Heart left ventricle (tissue), 16 donors: Measurements from ENCODE around the gene LRMDA. TPM values are rescaled to one million over a fixed set of nuclear protein-coding genes. Genes with fewer than 3 reads are reported as not detected.

Source experiments
- ATAC-seq, 4 donors: fragments of 200-7000 bp; cut with Tn5 transposase; one replicate each; pipeline ENCODE4 v1.9.1; 2020 to 2022; ENCODE audit warnings: moderate library complexity in 4 of 4, mild to moderate bottlenecking in 3 of 4, moderate number of reproducible peaks in 1 of 4
- DNase-seq, 5 donors: peaks; one replicate each; pipeline ENCODE4 v3.0.0-alpha.2; 2020
- H3K27ac ChIP-seq, 12 donors: fragments of 200-600 bp; sonication (generic) in 4 of 12; one replicate each; pipeline versions ENCODE4 v1.5.0 to v1.8.0; 2016 to 2022; ENCODE audit warnings: mild to moderate bottlenecking in 2 of 12
- H3K27me3 ChIP-seq, 9 donors: fragments of 200-600 bp; sonication (generic) in 2 of 9; one replicate each; pipeline versions ENCODE4 v1.5.1 to v1.8.0; 2016 to 2022; ENCODE audit warnings: mild to moderate bottlenecking in 3 of 9
- H3K36me3 ChIP-seq, 9 donors: fragments of 200-600 bp; sonication (generic) in 2 of 9; one replicate each; pipeline versions ENCODE4 v1.5.0 to v1.8.0; 2018 to 2022; ENCODE audit warnings: mild to moderate bottlenecking in 2 of 9
- H3K4me1 ChIP-seq, 12 donors: fragments of 200-600 bp; sonication (generic) in 4 of 12; one replicate each; pipeline versions ENCODE4 v1.5.0 to v1.8.0; 2016 to 2022; ENCODE audit warnings: mild to moderate bottlenecking in 3 of 12
- H3K4me3 ChIP-seq, 12 donors: fragments of 200-600 bp; sonication (generic) in 4 of 12; one replicate each; pipeline versions ENCODE4 v1.5.0 to v1.8.0; 2017 to 2022; ENCODE audit warnings: mild to moderate bottlenecking in 9 of 12, moderate library complexity in 4 of 12
- H3K9me3 ChIP-seq, 12 donors: fragments of 200-600 bp; sonication (generic) in 4 of 12; one replicate each; pipeline versions ENCODE4 v1.5.0 to v1.8.0; 2016 to 2022; ENCODE audit warnings: mild to moderate bottlenecking in 1 of 12
- POLR2A ChIP-seq, 2 donors: fragments of 450-650 bp; IDR thresholded peaks; one replicate each; pipeline ENCODE4 v1.6.1; 2017; ENCODE audit warnings: antibody characterized with exemption in 2 of 2, mild to moderate bottlenecking in 2 of 2, moderate library complexity in 2 of 2
- WGBS, 4 donors: extraction: QIAGEN DNeasy Blood & Tissue Kit in 2 of 4; methylation state at CpG; one replicate each; pipeline versions ENCODE4 v1.1.5 to v1.1.7; 2013 to 2018; 5-methylcytosine and 5-hydroxymethylcytosine counted together
- intact Hi-C, 10 donors: fragments of 100-400 bp; cut with DNase I; formaldehyde crosslinking; loops; one replicate each; pipeline versions ENCODE4 v1.11.1 to v1.14.2; 2022
- polyA plus RNA-seq, 2 donors: library from polyadenylated mRNA; stranded (reverse); fragments of 200-250 nt; gene quantifications; one replicate each; pipeline ENCODE4 v1.2.3, GENCODE V29; 2013
- total RNA-seq, 9 donors: library from RNA; depleted of rRNA in 2 of 9; stranded (reverse); fragments of >200 nt in 2 of 9; fragmentation: NEBNext Ultra II Directional in 3 of 9; extraction: Animal tissue kit (Norgen Biotek cat#: 25700) in 3 of 9; gene quantifications; one replicate each; pipeline versions ENCODE4 v1.1.0 to v1.2.4, GENCODE V29; 2016 to 2023
- TF ChIP-seq, protein P1 (sequence below), 12 donors: fragments of 200-600 bp; sonication (generic) in 4 of 12; IDR thresholded peaks; one replicate each; pipeline versions ENCODE4 v1.5.0 to v1.8.0; 2018 to 2022; ENCODE audit warnings: antibody characterized with exemption in 12 of 12, mild to moderate bottlenecking in 5 of 12
- donor health status: ischemic (EF 13 %, LVEDD 7.1; RV severe dilation, severe dysfunction).
- donor health status: healthy with polysubstance abuse.
- donor health status: DM: no; HTN: yes; CAD: no.
- donor health status: DM: no; HTN: no; CAD: no.
- donor health status: ischemic (EF 25% LVEDD 6.9; RV normal size, moderate dysfunction).
- donor health status: ischemic (EF 25% LVEDD 5.7; RV mildly dilated, moderate dysfunction).
- donor health status: healthy.
- donor health status: DM: yes; HTN: yes; CAD: no.
- donor health status: ischemic (EF 35%, LVEDD 5.7; RV mildly dilated, moderate dysfunction).
- donor health status: nonischemic (EF 11% LVEDD 7.7; RV severe dilation, severe dysfunction).
- donor health status: DM: yes; HTN: yes; CAD: no.
- donor health status: PGD.
- donor health status: ischemic (EF 29% LVEDD 5.4; RV normal size, mild dysfunction).
- donor health status: nonischemic (EF 23%, LVEDD 6.1; RV moderate dilation, normal function).

The LRMDA gene
- total and polyA plus RNA-seq, 11 donors: 2.4 to 34.4 (median 14.9) TPM

DNA sequence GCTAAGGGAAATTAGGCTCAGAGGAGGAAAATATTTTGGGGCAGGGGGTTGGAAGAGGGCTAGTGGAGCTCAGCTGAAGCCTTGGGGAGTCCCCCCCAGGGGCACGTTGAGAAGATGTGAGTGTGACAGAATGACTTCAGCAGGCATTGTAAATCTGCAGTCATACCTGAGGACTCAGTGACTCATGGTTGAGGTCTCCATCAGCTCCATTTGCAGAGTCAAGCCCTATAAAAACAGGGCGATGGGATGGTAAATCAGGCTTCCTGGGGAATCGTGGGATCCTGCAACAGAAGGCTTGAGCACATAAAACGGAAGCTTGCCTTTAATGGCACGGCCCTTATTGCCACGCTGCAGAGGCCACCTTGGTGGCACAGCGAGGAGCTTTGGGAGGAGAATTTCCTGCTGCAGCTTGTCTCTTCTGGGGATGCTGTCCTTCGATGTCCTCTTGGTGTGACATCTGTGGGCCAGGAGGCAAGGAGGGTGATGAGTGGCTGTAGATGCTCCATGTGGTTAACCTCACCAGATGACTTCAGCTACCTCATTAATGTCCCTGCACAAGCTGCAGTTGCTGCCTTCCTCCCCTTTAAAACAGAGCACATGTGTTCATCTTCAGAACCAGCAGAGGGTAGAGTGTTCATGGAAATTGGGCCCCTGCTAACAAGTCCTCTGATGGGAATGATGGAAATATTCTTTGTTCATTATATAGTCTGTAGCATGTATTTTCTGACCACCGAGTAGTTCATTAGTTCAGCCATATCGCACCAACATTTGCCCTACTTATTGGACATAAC is 285.9 kb downstream of the LRMDA start:
- Histone ChIP-seq H3K36me3 (no peaks in the 10 kb centered on the region), H3K9me3 (no peaks in the 10 kb centered on the region), H3K27ac (no peak overlapping the region), H3K27me3 (no peaks in the 10 kb centered on the region), H3K4me1 (no peaks in the 10 kb centered on the region), H3K4me3 (no peak overlapping the region)
- no peak for ATAC-seq
- DNase-seq: no peak
- intact Hi-C loops: no loop called here
- TF ChIP-seq POLR2A (IDR thresholded peaks at IDR 0.05): no peak
- TF ChIP-seq, protein P1, sequence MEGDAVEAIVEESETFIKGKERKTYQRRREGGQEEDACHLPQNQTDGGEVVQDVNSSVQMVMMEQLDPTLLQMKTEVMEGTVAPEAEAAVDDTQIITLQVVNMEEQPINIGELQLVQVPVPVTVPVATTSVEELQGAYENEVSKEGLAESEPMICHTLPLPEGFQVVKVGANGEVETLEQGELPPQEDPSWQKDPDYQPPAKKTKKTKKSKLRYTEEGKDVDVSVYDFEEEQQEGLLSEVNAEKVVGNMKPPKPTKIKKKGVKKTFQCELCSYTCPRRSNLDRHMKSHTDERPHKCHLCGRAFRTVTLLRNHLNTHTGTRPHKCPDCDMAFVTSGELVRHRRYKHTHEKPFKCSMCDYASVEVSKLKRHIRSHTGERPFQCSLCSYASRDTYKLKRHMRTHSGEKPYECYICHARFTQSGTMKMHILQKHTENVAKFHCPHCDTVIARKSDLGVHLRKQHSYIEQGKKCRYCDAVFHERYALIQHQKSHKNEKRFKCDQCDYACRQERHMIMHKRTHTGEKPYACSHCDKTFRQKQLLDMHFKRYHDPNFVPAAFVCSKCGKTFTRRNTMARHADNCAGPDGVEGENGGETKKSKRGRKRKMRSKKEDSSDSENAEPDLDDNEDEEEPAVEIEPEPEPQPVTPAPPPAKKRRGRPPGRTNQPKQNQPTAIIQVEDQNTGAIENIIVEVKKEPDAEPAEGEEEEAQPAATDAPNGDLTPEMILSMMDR (IDR thresholded peaks at IDR 0.05): peak in 3 of 12 donors; percentile 13 to 23 (median 15)
- 91 to 94% (median 93%) methylated on average over 10 of the region's 10 CpGs for WGBS, 4 donors

DNA sequence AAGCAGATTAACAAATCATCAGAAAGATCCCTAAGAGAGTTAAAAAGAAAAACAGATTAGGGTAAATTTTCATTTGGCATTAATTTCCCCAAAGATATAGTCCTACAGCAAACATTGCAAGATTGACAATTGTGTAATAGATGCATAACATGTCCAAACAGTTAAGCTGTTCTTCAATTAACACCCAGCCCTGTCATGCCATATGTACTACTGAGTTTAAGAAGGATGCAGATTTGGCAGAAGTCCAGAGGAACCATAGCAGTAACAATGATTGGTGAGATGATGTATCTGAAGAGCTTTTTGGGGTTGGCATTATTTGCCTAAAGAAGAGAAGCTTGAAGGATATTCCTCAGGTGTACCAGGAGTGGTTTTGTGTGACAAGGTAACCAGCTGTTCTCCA is 287.6 kb downstream of the LRMDA start:
- H3K9me3 ChIP-seq: no peaks in the 10 kb centered on the region
- H3K4me3 ChIP-seq: no peak overlapping the region
- H3K27ac ChIP-seq: no peak overlapping the region
- DNase-seq (no peak), ATAC-seq (no peak)
- H3K36me3 ChIP-seq: no peaks in the 10 kb centered on the region
- no peaks in the 10 kb centered on the region for H3K4me1 ChIP-seq
- TF ChIP-seq, protein P1 (IDR thresholded peaks at IDR 0.05): no peak
- no peak for TF ChIP-seq POLR2A (IDR thresholded peaks at IDR 0.05)
- intact Hi-C loops: no loop called here
- no peaks in the 10 kb centered on the region for H3K27me3 ChIP-seq

DNA sequence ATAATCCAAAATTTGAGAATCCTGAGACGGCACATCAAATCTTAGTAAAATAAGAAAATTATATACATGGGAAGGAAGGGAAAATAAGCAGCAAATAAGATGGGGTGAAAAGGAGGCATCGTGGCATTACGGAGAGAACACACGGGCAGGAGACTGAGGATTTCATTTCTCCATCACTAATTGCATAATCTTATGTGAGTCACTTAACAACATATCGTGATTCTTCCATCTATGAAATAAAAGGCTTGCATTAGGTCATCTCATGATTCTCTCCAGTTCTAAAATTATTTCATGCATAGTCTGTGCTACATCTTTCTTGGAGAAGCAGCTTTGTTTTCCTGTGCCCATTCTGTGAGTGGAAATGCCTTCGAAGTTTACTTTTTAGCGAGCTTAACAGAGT is 288.7 kb downstream of the LRMDA start:
- Histone ChIP-seq H3K27ac (no peak overlapping the region), H3K4me1 (no peaks in the 10 kb centered on the region), H3K36me3 (no peaks in the 10 kb centered on the region), H3K9me3 (no peaks in the 10 kb centered on the region), H3K27me3 (no peaks in the 10 kb centered on the region), H3K4me3 (no peak overlapping the region)
- WGBS, 4 donors: 90 to 95% (median 93%) methylated on average over 7 of the region's 7 CpGs
- intact Hi-C loops: no loop called here
- TF ChIP-seq POLR2A (IDR thresholded peaks at IDR 0.05): no peak
- TF ChIP-seq, protein P1 (IDR thresholded peaks at IDR 0.05): no peak
- ATAC-seq (no peak), DNase-seq (no peak)

DNA sequence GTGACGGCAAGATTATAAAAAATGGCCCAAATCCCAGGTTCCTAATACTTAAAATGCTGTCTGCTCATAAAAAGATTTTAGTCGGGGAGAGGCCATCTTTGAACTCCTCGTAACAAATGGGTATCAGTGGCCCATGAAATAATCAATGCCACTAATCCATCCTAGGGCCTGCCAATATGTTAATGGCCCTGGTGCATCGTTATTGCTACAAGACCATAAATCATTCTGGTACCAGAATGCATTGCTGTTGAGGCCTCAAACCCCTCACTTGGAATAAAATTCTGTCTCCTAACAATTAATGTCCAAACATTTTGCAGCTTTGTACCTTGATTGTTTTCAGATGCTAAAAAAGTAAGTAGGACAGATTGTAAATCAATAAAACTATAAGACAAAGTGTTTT is 290.6 kb downstream of the LRMDA start:
- no peak overlapping the region for H3K27ac ChIP-seq
- H3K9me3 ChIP-seq: no peaks in the 10 kb centered on the region
- no peak overlapping the region for H3K4me3 ChIP-seq
- no peaks in the 10 kb centered on the region for H3K4me1 ChIP-seq
- TF ChIP-seq, protein P1 (IDR thresholded peaks at IDR 0.05): no peak
- TF ChIP-seq POLR2A (IDR thresholded peaks at IDR 0.05): no peak
- no peak for ATAC-seq
- no peak for DNase-seq
- intact Hi-C loops: no loop called here
- no peaks in the 10 kb centered on the region for H3K27me3 ChIP-seq
- 96 to 98% (median 97%) methylated on average over 4 of the region's 4 CpGs for WGBS, 4 donors
- no peaks in the 10 kb centered on the region for H3K36me3 ChIP-seq
